Measurements from ENCODE around the gene RECQL5. TPM values are rescaled to one million over a fixed set of nuclear protein-coding genes. Genes with fewer than 3 reads are reported as not detected.

The RECQL5 gene
- total RNA-seq, 4 donors from 2014 or later: 50.8 to 76.3 (median 60.5) TPM

DNA sequence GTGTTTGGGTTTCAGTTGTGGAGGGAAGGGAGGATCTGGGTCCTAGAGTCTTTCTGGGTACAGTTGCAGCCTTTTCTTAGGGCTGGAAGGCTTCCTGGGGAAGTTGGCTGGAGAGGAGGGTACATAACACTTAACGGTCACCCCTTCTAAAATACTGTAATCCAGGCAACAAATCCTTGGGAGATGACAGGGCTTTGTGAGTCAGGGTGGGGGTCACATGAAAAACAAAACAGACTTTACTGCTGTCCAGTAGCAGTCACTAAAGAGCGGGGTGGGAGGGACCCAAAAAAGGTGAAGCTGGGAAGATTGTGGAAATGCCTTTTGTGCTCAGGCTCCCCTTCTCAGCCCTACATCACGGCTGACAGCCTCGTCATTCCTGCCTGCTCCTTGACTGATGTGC is 6.5 kb upstream of the RECQL5 start:
- TF ChIP-seq, protein P1, sequence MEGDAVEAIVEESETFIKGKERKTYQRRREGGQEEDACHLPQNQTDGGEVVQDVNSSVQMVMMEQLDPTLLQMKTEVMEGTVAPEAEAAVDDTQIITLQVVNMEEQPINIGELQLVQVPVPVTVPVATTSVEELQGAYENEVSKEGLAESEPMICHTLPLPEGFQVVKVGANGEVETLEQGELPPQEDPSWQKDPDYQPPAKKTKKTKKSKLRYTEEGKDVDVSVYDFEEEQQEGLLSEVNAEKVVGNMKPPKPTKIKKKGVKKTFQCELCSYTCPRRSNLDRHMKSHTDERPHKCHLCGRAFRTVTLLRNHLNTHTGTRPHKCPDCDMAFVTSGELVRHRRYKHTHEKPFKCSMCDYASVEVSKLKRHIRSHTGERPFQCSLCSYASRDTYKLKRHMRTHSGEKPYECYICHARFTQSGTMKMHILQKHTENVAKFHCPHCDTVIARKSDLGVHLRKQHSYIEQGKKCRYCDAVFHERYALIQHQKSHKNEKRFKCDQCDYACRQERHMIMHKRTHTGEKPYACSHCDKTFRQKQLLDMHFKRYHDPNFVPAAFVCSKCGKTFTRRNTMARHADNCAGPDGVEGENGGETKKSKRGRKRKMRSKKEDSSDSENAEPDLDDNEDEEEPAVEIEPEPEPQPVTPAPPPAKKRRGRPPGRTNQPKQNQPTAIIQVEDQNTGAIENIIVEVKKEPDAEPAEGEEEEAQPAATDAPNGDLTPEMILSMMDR (IDR thresholded peaks at IDR 0.05): no peak
- no peak for TF ChIP-seq POLR2A (IDR thresholded peaks at IDR 0.05)
- DNase-seq (ENCODE audit: low spot score in 2 of 2): no peak
- WGBS, 2 donors: 81 to 82% methylated on average over 4 of the region's 4 CpGs
- no peak overlapping the region for H3K4me3 ChIP-seq (ENCODE audit: low read depth, poor library complexity, severe bottlenecking)
- intact Hi-C loops (cut with DNase I; ENCODE audit: low total_unique reads): loop anchor here (5.0 kb wide), 1 partner anchor 79 kb away; no protein-coding TSS in a partner anchor

DNA sequence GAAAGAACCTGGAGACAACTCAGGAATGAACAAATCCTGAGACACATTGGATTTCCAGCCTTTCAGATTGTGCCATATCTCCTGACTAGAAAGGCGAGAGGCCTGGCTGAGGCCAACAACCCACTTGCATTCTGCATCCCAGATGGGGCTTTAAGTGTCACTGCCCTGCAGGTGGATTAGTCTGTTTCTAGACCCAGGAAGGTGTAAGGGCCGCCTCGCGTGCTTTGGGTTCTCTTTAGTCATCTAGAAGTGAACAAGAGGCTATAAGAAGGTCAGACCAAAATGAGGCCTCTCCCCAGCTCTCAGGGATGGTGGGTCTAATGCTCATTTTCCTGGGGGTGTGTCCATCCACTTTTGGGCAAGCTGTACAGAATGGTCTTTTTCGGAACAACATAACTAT is 5.1 kb upstream of the RECQL5 start:
- no peak overlapping the region for H3K4me3 ChIP-seq (ENCODE audit: low read depth, poor library complexity, severe bottlenecking)
- intact Hi-C loops (cut with DNase I; ENCODE audit: low total_unique reads): loop anchor here (5.0 kb wide), 1 partner anchor 80 kb away; no protein-coding TSS in a partner anchor
- DNase-seq (ENCODE audit: low spot score in 2 of 2): no peak
- 93 to 94% methylated on average over 5 of the region's 5 CpGs for WGBS, 2 donors
- no peak for TF ChIP-seq POLR2A (IDR thresholded peaks at IDR 0.05)
- TF ChIP-seq, protein P1 (IDR thresholded peaks at IDR 0.05): no peak

DNA sequence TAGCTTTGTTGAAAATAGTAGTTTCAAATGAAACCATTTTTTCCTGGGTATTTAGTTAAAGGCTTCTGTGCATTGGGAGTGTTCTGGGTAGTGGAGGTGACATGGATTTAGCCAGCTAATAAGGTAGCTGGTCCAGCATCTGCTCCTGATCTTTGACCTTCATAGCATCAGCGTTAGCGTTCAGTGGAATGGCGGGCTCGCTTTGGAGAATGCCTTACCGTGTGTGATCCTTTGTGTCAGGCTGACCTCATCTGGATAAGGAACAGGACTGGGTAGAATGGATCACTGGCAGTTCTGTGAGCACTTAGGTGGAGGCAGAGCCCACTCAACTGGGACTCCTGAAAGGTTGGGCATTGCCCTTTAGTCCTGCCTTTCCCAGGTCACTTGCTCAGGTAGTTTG is 3.9 kb upstream of the RECQL5 start:
- no peak for TF ChIP-seq POLR2A (IDR thresholded peaks at IDR 0.05)
- TF ChIP-seq, protein P1 (IDR thresholded peaks at IDR 0.05): no peak
- intact Hi-C loops (cut with DNase I; ENCODE audit: low total_unique reads): loop anchor here (5.0 kb wide), 1 partner anchor 81 kb away; no protein-coding TSS in a partner anchor
- 77 to 80% methylated on average over 5 of the region's 5 CpGs for WGBS, 2 donors
- H3K4me3 ChIP-seq (ENCODE audit: low read depth, poor library complexity, severe bottlenecking): no peak overlapping the region
- DNase-seq (ENCODE audit: low spot score in 2 of 2): no peak

DNA sequence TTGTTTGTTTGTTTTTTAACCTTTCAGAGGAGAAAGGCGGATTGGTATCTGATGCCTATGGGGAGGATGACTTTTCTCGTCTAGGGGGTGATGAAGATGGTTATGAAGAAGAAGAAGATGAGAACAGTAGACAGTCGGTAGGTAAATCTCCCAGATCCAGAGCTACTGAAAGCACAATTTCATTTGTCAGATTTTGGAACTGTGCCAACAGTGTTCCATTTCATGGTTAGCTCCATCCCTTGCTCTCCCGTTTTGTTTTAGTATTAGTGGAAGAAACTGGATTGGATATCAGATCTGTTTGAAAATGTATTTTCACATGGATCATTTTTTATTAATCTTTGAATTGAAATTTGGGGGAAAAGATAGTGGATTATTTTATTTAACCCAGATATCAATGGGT is 1.5 kb upstream of the RECQL5 start:
- 66 to 70% methylated on average over 4 of the region's 4 CpGs for WGBS, 2 donors
- TF ChIP-seq, protein P1 (IDR thresholded peaks at IDR 0.05): no peak
- TF ChIP-seq POLR2A (IDR thresholded peaks at IDR 0.05): no peak
- no peak overlapping the region for H3K4me3 ChIP-seq (ENCODE audit: low read depth, poor library complexity, severe bottlenecking)
- DNase-seq (ENCODE audit: low spot score in 2 of 2): no peak
- intact Hi-C loops (cut with DNase I; ENCODE audit: low total_unique reads): no loop called here

DNA sequence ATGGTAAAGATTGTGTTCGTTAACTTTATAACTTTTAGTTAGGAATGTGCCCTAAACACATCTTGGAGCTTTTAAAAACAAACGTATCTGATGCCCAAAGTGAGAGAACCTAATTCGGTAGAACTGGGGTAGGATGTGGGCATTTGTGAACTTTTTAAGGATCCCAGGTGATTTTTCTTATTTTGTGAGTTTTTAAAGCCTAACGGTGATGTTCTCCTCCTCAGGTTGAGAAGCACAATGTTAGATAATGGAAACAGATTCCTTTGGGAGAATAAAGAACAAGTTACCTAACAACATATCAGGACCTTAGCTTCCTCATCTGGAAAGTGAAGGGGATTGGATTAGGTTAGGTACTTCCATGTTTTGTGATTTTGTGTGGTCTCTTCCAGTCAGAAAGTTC is 871 bp upstream of the RECQL5 start:
- no peak for TF ChIP-seq POLR2A (IDR thresholded peaks at IDR 0.05)
- TF ChIP-seq, protein P1 (IDR thresholded peaks at IDR 0.05): no peak
- no peak for DNase-seq (ENCODE audit: low spot score in 2 of 2)
- intact Hi-C loops (cut with DNase I; ENCODE audit: low total_unique reads): no loop called here
- 5 to 9% methylated on average over 4 of the region's 4 CpGs for WGBS, 2 donors
- H3K4me3 ChIP-seq (ENCODE audit: low read depth, poor library complexity, severe bottlenecking): peak overlapping the region; percentile 79

DNA sequence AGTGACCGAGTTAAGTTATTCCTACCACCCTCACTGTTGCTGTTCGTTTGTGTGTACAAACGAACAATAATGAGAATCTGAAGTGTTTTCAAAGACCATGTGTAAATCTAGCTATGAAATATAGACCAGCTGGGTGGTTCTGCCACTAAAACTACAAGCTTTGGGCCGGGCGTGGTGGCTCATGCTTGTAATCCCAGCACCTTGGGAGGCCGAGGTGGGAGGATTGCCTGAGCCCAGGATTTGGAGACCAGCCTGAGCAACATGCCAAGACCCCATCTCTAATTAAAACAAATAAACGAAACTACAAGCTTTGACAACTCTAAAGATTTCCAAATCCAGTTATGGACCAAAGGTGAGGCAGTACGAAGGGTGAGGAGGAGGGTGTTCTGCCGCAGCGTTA is 973 bp downstream of the RECQL5 start:
- WGBS, 2 donors: 82 to 87% methylated on average over 10 of the region's 10 CpGs
- no peak for DNase-seq (ENCODE audit: low spot score in 2 of 2)
- intact Hi-C loops (cut with DNase I; ENCODE audit: low total_unique reads): no loop called here
- no peak for TF ChIP-seq POLR2A (IDR thresholded peaks at IDR 0.05)
- TF ChIP-seq, protein P1 (IDR thresholded peaks at IDR 0.05): no peak
- no peak overlapping the region for H3K4me3 ChIP-seq (ENCODE audit: low read depth, poor library complexity, severe bottlenecking)
